DMS114 treated with DMSO at 0.1 percent for 48 hours (cell line): Measurements from ENCODE around the gene NMRK2.
"Not testable (repeated sequence)": the region's sequence is repeated elsewhere in the genome, so short reads cannot be mapped to it uniquely, and the experiment has no call there.

Source experiments
- DNase-seq: peaks from one replicate; lab custom pipeline; 2025; ENCODE audit not compliant: unreplicated experiment; lab: John Stamatoyannopoulos, UW

Gene NMRK2

DNA sequence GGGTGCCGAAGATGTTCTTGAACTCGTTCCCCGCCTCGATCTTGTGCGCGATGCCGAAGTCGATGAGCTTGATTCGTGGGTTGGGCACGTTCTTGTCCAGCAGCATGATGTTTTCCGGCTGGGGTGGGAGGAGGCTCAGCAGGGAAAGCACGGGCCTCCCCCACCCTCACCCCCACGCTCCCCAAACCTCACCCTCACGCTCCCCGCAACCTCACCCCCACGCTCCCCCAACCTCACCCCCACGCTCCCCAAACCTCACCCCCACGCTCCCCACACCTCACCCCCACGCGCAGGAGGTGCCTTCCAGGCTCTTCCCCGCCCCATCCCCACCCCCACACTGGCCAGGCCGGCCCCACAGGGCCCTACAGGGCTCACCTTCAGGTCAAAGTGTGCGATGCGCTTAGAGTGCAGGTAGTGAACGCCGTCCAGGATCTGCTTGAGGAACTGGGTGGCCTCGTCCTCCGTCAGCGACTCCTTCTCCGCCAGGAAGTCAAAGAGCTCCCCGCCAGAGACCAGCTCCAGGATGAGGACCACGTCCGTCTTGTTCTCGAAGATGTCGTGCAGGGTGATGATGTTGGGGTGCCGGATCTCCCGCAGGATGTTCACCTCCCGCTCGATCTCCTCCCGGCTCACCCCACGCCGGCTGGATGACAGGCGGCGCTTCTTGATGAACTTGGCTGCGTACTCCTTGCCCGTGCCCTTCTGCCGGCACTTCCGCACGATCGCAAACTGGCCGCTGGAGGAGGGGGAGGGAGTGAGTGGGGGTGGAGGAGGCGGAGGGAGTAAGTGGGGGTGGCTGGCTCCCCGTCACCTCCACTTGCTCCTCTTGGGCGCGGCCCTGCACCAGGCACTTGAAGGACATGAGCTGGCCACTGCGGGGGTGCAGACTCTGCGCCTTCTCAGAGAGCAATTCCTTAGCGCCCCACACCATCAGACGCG lies 31.7 kb downstream of the NMRK2 start:
- no peak for DNase-seq

DNA sequence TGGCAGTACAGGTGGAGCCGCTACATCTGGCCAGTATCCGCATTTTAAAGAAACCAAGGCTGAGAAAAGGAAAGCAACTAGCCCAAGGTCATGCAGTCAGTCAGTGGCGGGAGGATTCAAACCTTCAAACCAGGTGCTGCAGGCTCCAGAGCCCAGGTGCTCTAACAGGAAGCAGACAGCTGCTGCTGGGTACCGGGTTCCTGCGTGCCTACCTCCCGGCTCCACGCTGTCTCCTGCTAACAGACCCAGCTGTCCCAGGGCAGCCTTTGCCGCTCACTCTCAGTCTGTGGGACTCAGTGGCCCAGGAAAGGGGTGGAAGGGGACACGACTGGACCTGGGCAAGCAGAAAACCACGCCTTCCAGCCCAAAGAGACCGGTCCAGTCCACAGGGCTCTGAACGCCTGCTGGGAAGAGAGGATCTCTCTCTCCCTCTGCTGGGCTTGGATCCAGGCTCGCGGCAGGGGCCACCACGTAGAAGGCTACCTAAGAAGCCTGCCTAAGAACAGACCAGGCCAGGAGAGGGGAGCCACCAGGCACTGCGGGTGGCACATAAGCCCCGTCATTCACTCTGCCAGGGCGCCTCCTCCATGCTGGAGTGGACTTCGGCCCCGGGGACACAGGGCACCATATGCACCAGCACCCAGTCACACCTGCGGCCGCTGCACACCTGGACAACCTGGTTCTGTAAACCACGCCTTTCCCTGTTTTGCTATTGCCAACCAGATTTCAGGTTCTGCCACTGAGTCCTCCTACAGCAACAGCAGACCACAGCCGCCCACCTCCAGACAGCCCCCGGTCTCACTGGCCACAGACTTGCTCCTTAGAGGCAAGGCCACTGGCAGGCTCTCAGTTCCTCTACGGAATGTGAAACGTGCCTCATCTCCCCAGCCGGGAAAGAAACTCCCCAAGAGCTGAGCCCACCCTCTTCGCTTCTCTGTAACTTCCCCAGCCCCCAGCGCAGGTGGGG lies 33.5 kb downstream of the NMRK2 start:
- no peak for DNase-seq

DNA sequence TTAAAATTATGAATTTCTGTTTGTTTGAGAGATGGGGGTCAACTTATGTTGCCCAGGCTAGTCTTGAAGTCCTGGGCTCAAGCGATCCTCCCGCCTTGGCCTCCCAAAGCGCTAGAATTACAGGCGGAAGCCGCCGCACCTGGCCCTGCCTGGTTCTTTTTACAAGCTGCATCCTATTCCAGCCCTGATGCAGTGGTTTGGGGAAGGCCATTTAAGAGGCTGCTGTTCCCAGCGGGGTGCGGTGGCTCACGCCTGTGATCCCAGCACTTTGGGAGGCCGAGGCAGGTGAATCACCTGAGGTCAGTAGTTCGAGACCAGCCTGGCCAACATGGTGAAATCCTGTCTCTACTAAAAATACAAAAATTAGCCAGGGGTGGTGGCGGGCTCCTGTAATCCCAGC lies 35.1 kb downstream of the NMRK2 start:
- DNase-seq: not testable (repeated sequence)

DNA sequence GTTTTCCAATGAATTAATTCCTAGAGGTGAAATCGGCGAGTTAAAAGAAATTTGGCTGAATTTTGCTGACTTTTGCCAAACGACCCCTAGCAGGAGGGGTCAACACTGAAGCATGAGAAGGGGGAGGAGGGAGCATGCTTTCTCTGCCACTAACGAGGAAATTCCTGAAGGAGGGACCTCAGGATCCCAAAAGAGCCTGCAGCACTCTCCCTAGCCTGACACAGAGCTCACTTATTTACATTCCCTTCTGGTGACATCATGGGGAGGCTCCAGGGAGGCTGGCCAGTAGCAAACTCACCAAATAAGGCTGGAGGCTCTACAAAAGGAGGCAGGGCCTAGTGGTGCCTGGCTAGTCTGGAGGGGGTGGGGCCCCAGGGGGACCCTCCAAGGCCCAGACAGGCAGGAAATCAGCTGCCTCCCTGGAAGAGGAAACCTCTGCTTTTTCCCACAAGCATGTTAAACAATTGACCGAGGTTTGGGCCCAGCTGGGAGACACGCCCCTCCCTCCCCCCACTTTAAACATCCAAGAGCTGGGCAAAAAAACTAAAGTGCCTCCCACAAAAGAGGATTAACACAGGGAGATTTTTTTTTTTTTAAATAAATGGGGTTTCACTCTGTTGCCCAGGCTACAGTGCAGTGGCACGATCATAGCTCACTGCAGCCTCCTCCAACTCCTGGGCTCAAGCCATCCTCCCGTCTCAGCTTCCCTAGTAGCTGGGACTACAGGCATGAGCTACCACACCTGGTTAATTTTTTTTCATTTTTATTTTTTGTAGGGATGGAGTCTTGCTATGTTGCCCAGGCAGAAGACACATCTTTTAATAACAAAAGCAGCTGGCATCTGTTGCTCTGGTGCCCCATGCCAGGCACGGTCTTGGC lies 35.9 kb downstream of the NMRK2 start:
- DNase-seq: no peak

DNA sequence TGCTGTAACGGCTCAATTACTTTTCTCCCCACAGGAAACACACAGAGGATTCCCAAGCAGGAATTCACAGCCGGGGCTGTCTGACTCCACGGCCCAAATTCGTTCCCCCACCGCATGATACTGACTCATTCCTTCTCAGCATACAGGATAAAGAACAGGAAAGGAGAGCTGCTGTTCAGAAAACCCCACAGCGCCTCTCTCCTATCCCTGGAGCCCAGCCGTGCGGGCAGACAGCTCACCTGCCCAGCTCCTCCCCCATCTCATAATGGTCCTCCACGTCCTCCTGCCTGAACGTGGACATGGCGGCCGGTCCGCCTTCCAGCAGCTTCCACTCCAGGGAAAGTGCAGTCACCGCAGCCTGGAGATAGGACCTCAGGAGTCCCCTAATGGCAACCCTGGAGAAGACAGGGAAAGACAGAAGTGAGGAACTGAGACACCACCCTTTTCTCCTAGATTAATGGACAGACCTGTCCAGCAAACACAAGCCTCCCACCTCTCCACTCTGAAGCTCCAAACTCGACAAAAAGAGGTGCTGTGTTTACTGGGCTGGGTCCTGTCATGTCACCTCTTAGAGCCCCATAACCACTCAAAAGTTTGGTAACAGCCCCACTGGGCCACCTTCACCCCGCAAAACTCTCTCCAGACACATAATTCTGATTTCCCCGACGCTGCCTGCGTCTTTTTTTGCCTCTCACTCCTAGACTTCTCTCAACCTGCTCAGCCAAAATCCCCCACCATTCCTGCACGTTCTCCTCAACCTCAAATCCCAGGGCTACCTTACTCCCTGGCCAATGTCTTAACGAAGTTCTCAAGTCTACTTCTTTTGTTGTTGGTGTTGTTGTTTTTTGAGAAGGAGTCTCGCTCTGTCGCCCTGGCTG lies 36.8 kb downstream of the NMRK2 start:
- no peak for DNase-seq

DNA sequence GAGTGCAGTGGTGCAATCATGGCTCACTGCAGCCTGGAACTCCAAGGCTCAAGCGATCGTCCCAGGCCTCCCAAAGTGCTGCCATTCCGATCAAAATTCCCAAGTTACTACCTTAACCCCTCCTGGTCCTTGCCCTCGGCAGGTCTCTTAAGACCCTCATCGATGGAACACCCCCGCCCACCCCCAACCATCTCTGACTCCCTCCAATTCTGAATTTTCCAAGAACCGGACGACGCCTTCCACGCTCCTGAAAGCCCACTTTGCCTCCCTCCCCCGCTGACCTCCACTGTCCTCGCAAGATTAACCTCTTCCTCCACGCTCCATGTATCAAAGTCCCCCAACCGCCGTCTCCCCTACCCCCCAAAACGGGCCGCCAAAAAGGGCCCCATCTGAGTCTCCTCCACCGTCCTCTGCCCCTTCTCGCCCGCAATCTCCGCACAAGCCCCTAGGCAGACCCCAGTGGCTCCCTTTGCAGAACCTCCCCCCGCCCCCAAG lies 37.5 kb downstream of the NMRK2 start:
- DNase-seq: no peak

DNA sequence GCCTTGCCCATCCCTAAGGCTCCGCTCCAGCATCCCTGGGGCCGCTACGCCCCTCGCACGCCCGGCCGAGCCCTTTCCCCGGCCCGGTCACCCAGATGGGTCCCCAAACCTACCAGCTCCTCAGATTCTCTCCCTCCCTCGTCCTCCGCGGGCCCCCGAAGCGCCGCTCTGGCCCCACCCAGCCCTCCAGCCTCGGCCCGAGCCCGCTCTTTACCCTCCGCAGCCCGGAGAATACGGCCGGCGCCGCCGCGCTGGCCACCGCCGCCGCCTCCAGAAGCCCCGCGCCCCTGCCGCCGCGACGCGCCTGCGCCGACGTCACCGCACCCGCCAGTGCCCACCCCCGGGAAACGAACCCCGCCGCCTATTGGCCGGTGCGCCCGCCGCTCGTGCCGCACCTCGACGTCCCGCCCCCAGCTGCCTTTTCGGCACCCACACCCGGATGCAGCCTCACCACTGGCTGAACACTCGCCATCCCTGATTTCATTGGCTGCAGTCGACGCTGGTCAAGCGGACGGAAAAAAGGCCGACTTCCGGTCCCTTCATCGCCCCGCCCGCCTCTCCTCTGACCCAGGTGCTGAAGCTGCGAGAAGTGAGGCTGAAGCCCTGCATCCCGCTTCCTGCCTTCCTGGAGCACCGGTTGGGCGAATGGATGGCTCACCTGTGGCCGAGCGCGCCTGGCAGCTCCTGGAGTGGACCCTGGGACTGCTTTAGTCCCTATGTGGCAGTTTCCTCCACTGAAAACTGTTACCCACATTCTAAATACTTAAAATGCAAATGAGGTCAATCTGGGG lies 38.1 kb downstream of the NMRK2 start, which contains the start of gene DAPK3:
TSS of gene DAPK3 (minus strand) at position 292 of the 791 bp plus-strand sequence. CDS start 1,364 bp downstream, outside the sequence.
- DNase-seq: peak; percentile 90

DNA sequence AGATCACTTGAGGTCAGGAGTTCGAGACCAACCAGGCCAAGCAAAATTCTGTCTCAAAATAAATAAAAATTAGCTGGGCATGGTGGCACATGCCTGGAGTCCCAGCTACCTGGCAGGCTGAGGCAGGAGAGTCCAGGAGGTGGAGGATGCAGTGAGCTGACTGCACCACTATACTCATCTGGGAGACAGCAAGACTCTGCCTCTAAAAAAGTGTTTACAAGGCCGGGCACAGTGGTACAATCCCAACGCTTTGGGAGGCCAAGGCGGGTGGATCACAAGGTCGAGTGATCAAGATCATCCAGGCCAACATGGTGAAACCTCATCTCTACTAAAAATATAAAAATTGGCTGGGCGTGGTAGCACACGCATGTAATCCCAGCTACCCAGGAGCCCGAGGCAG lies 42.3 kb downstream of the NMRK2 start:
- no peak for DNase-seq

DNA sequence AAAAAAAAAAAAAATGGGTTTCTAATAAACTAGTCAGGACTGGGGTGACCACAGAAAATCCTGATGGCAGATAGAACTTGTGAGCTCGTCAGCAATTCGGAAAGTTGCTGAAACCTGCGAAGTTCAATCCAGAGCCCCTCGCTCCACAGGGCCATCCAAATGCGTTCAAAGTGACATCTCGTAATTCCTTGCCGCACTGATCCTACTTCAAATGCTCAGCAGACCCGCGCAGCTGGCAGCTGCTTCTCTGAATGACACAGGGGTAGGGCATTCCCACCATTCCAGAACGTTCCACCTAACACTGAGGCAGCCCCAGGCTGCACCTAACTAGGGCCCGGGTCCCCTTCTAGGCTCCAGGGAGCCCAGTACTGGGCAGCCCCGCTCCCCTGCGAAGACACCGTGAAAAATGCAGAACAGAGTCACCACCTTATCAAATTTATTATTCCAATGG lies 42.8 kb downstream of the NMRK2 start:
- no peak for DNase-seq

DNA sequence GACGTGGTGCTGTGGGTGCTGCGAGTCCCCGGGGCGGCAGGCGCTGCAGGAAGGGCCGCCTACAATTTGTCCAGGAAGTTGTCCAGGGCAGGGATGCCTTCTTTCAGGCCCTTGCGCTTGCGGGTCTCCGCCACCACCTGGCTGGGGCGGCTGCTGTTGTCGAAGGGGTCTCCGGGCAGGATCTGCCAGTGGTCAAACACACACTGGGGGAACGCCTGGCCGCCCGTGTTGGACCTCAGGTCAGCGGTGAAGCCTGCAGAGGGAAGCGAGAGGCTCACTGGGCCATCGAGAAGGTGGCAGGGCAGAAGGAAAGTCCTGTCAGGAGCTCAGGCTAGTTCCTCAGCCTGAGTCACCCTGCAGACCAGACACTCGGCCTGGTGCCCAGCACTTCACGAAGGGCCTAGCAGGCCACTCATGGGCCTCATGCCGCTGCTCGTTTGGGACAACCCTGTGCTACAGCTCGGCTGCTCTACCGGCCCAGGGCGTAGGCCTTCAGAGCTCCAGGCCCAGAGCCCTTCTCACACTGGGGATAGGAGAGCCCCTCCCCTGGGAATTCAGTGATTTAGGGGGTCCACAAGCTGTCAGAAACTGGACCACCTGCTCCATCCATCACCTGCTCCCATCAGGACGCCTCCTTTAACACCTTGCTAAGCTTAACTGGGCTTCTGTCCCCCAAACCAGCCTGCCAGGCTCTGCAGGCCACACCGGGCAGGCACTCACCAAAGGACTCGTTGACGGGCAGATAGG lies 43.8 kb downstream of the NMRK2 start:
- DNase-seq: no peak

DNA sequence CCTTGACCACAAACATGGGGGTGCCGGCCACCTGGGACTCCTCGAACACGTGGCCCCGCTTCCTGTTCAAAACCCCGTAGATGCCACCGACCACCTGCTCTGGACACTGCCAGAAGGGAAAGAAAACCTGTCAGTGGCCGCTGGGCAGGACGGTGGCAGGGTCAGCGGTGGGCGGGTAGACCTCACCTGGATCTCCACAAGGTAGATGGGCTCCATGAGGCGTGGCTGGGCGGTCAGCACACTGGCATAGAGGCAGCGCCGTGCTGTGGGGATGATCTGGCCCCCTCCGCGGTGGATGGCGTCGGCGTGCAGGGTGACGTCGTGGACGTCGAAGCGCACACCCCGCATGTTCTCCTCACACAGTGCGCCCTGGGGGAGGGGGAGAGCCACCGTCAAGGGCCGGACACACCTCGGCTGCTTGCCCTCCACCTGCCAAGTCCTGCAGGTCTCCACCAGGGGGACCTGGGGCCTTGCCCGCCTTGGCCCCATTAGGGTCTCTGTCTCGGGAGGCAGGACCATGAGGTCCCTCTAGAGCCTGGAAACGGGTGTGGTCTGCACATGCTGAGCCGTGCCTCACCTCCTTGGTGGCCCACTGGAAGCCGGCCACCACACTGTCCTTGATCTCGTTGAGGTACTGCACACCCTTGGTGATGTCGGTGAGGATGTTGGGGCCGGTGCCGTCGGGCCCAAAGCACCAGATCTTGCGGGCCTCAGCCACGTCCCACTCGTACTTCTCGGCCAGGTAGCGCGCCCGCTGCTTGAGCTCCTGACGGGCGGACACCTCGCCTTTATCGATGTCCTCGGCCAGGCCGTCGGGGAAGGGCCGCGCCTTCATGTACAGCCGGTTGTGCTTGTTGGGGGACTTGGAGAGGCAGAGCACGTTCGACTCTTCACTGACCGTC lies 44.6 kb downstream of the NMRK2 start:
- no peak for DNase-seq

DNA sequence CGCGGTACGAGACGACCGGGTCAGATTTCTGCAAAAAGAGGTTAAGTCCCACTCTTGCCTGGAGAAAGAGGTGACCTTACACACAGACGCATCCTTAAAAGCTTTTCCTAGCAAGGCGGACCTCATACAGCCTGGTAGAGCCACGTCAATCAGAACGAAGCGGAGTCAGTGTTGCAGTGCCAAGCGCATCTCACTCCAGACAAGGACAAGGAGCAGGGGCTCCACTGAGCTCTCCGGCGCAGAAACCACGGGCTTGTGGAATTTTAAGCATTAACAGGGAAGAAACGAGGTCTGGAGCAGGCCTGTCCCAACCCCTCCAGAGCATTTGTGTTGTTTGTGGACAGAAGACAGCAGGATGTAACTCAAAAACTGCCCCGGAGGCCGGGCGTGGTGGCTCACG lies 45.3 kb downstream of the NMRK2 start:
- DNase-seq: no peak

DNA sequence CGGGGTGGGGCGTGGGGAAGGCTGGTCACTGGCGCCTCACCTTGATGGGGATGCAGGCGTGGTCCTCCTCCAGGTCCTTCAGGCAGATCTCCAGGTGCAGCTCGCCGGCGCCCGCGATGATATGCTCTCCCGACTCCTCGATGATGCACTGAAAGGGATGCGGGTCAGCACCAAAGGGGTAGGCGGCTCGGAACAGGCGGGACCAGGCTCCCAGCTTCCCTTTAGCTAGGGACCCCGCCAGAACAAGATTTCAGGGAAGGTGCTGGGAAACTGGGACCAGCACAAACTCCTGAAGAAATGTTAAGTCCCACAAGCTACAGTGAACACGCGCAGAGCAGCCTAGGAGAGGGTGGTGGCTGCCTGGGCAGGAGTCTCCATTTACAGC lies 46.4 kb downstream of the NMRK2 start:
- no peak for DNase-seq

DNA sequence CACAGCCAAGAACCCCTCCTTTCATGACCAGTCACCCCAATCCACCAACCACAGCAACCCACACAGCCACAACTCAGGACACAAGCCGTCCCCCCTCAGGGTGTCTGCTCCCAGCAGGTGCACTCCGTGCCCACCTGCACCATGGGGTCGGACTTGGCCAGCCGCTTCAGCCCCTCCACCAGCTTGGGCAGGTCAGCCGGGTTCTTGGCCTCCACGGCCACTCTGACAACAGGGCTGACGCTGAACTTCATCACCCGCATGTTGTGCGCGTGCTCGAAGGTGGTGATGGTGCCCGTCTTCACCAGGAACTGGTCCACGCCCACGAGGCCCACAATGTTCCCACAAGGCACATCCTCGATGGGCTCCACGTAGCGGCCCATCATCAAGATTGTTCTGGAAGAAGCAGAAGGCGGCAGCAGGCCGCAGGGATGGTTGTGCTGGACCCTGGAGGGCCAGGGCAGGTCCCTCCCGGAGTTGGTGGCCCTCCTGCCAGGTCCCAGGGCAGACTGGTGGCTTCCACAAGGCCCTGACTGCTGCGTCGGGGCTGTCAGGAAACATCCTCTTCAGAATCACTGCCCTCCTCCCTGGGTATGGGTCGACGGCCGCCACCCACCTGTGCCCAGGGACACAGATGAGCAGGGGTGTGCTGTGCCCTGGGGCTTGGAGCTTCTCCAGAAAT lies 46.9 kb downstream of the NMRK2 start:
- no peak for DNase-seq

DNA sequence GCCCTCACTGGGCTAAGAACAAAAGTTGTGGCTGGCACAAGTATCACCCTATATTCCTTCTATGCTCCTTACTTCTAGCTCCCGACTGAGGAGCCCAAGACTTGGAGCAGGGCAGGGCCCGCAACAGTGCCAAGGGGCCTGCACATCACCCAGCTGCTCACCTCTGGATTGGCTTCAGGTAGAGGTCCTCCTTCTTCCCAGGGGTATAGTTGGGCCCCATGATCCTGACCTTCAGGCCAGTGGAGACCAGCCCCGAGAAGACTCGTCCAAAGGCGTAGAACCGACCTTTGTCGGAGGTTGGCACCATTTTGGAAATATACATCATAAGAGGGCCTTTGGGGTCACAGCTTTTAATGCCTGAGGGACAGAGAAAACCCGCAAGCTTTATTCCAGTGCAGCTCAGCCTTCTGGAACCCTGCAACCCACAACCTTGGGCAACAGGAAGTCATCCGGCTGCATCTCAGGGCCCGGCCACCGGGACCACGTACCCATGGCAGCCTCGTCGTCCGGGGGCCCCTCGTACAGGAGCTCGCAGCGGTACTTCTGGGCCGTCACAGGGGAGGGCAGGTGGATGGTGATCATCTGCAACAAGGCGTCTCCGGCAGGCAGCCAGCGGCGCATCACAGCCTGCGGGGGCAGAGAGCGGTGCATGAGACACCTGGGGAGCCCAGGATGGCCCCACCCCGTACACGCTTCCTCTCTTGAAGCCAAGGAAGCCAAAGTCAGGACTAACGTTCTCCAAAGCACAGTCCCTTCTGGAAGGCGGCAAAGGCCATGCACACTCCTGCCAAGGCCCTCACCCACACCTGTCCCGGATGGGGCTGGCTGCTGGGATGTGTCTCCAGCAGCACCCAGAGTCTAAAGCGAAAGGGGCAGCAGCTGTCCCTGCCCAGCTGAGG lies 47.7 kb downstream of the NMRK2 start:
- DNase-seq: no peak
